K562 (cell line): ENCODE measurements around the gene MRPS18B. TPM values are rescaled to one million over a fixed set of nuclear protein-coding genes. Genes with fewer than 3 reads are reported as not detected.

ENCODE experiments used
- HMG20A ChIP-seq: fragments of 450-650 bp; formaldehyde crosslinking; conservative IDR thresholded peaks from 2 replicates; pipeline ENCODE4 v1.4.0; 2020; ENCODE audit warnings: mild to moderate bottlenecking, mixed read lengths
- KDM4B ChIP-seq, 2 experiments: fragments of 450-650 bp in 1 of 2; sonication (generic) in 1 of 2; IDR thresholded peaks; 2 replicates each; pipeline ENCODE4 v1.6.1; 2016 to 2017; ENCODE audit warnings: borderline replicate concordance in 2 of 2, antibody characterized with exemption in 1 of 2, low read depth in 1 of 2, mild to moderate bottlenecking in 1 of 2
- LARP7 ChIP-seq: fragments of 450-650 bp; IDR thresholded peaks from 2 replicates; pipeline ENCODE4 v1.6.1; 2016
- PHTF2 ChIP-seq: fragments of 250-450 bp; sonication (Bioruptor Pico); IDR thresholded peaks from 2 replicates; pipeline ENCODE4 v1.5.0; 2021; ENCODE audit warnings: mild to moderate bottlenecking
- POLR2AphosphoS5 ChIP-seq: IDR thresholded peaks from 2 replicates; pipeline ENCODE4 v1.6.1; 2011; ENCODE audit warnings: mild to moderate bottlenecking, low read depth, low read length, moderate library complexity; ENCODE audit not compliant: control insufficient read depth, insufficient read depth
- RUNX1 ChIP-seq: sonication (generic); IDR thresholded peaks from 2 replicates; pipeline ENCODE4 v1.6.1; 2016; ENCODE audit warnings: antibody characterized with exemption, low read depth
- SIN3A ChIP-seq, 2 experiments: fragments of 150-350 bp in 1 of 2; IDR thresholded peaks; 2 replicates each; pipeline ENCODE4 v1.6.1; 2011 to 2016; ENCODE audit warnings: borderline replicate concordance in 2 of 2, low read depth in 2 of 2, low read length in 2 of 2, mild to moderate bottlenecking in 2 of 2, moderate library complexity in 2 of 2; ENCODE audit not compliant: control insufficient read depth in 1 of 2
- SMAD4 ChIP-seq: fragments of 250-450 bp; sonication (Bioruptor Pico); conservative IDR thresholded peaks from 2 replicates; pipeline ENCODE4 v1.8.0; 2021; ENCODE audit warnings: inconsistent platforms, mild to moderate bottlenecking, moderate library complexity
- SMARCE1 ChIP-seq: fragments of 450-650 bp; IDR thresholded peaks from 2 replicates; pipeline ENCODE4 v1.7.1; 2016; ENCODE audit warnings: mild to moderate bottlenecking
- TEAD2 ChIP-seq: fragments of 450-650 bp; IDR thresholded peaks from 2 replicates; pipeline ENCODE4 v1.6.1; 2016; ENCODE audit warnings: missing genetic modification characterization, control low read depth, missing compliant biosample characterization
- ZBTB17 ChIP-seq: fragments of 450-650 bp; formaldehyde crosslinking; IDR thresholded peaks from 2 replicates; pipeline ENCODE4 v1.4.0; 2020; ENCODE audit warnings: mild to moderate bottlenecking
- ZFX ChIP-seq: sonication (generic); formaldehyde crosslinking; IDR thresholded peaks from 2 replicates; pipeline ENCODE4 v1.8.0; 2022; ENCODE audit warnings: mild to moderate bottlenecking, missing genetic modification reagents, moderate library complexity
- polyA plus RNA-seq, 8 experiments: library from polyadenylated mRNA; depleted of rRNA in 4 of 8; stranded (reverse) in 5 of 8; unstranded in 3 of 8; fragments of >200 nt; fragmentation: Nextera tagmentation in 2 of 8; fragmentation: Illumina TruSeq in 1 of 8; extraction: Ambion mirVana in 2 of 8; extraction: Trizol in 1 of 8; gene quantifications; 2 replicates each; pipeline versions ENCODE4 v1.2.1 to v1.2.3, GENCODE V29; 2011 to 2014; ENCODE audit warnings: inconsistent platforms in 1 of 8, missing spikeins in 1 of 8
- total RNA-seq, 7 experiments: library from RNA; depleted of rRNA in 6 of 7; stranded (reverse); fragments of >200 nt in 6 of 7; fragmentation: Illumina TruSeq in 2 of 7; extraction: Trizol in 2 of 7; gene quantifications; 2 replicates each; pipeline versions ENCODE4 v1.2.1 to v1.2.3, GENCODE V29; 2011 to 2021; ENCODE audit warnings: low replicate concordance in 1 of 7
- TF ChIP-seq, protein P1 (sequence below): fragments of 250-450 bp; sonication (Bioruptor Pico); IDR thresholded peaks from 2 replicates; pipeline ENCODE4 v1.8.0; 2021; ENCODE audit warnings: borderline replicate concordance, mild to moderate bottlenecking, moderate library complexity; ENCODE audit not compliant: poor library complexity, severe bottlenecking
- TF ChIP-seq, protein P2 (sequence below): sonication (generic); formaldehyde crosslinking; IDR thresholded peaks from 2 replicates; pipeline ENCODE4 v1.8.0; 2022; ENCODE audit warnings: missing genetic modification reagents, mild to moderate bottlenecking, borderline replicate concordance
- TF ChIP-seq, protein P3 (sequence below), 2 experiments: fragments of 450-650 bp; conservative IDR thresholded peaks; 2 replicates each; pipeline ENCODE4 v1.6.1; 2017; ENCODE audit warnings: mild to moderate bottlenecking in 2 of 2, moderate library complexity in 2 of 2

MRPS18B gene
- total and polyA plus RNA-seq, 9 of the 15 experiments (the other 6 are each of a cell fraction or from before 2014, with no cell fraction given): 132 to 383 (median 178) TPM

DNA sequence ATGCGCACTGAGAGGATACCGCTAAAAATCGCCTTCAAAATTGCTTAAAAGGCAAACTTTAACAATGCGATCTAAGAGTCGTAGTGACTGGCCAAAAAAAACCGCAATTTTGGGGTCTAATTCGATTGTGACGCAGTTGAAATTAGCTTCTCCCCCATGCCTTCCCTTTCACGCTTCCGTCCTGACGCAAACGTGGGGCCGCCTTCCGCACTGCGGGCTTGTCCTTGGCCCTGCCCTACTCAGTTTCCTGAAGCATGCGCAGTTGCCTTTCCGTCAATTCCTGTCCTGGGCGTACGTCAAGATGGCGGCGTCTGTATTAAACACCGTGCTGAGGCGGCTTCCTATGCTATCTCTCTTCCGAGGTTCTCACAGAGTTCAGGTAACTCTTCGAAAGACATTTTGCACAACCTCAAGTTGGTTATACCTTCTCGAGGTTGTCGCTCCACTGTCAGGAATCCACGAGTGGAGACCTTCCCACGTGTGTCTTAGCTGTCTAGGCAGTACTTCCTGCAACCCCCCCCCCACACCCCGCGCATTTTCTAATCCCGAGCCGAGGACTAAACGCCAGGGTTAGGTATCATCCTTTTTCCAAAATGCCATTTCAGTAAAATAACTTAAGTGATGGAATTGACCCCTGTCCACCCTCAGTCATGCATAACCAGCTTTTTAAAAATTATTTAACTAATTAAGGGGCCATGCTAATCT, at the start of gene MRPS18B (continued):
- TF ChIP-seq KDM4B (IDR thresholded peaks at IDR 0.05; ENCODE audit: borderline replicate concordance in 2 of 2, low read depth in 1 of 2): peak in 1 of 2 experiments; percentile 50; a peak in 1 of 4 replicates
- no peak for TF ChIP-seq TEAD2 (tag)
- TF ChIP-seq PHTF2 (CRISPR knock-in tag): peak; percentile 84; the same call in 1 of the 2 replicates
- no peak for TF ChIP-seq RUNX1
- peak; percentile 57; the same call in 1 of the 2 replicates for TF ChIP-seq ZBTB17 (CRISPR knock-in tag)
- TF ChIP-seq HMG20A (CRISPR knock-in tag): 0 out of 2 replicates have a peak, but pooled peaks have one; percentile 21
- no peak for TF ChIP-seq SMAD4 (CRISPR knock-in tag)
- peak; percentile 17; the same call in 1 of the 2 replicates for TF ChIP-seq ZFX (CRISPR knock-in tag)
- TF ChIP-seq, protein P1, sequence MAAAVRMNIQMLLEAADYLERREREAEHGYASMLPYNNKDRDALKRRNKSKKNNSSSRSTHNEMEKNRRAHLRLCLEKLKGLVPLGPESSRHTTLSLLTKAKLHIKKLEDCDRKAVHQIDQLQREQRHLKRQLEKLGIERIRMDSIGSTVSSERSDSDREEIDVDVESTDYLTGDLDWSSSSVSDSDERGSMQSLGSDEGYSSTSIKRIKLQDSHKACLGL (CRISPR knock-in tag): peak; percentile 94
- TF ChIP-seq SIN3A (IDR thresholded peaks at IDR 0.05; ENCODE audit: borderline replicate concordance in 2 of 2, control insufficient read depth in 1 of 2, low read depth in 2 of 2, low read length in 2 of 2): peak; percentile 94 to 97; a peak in 3 of 4 replicates
- TF ChIP-seq, protein P2, sequence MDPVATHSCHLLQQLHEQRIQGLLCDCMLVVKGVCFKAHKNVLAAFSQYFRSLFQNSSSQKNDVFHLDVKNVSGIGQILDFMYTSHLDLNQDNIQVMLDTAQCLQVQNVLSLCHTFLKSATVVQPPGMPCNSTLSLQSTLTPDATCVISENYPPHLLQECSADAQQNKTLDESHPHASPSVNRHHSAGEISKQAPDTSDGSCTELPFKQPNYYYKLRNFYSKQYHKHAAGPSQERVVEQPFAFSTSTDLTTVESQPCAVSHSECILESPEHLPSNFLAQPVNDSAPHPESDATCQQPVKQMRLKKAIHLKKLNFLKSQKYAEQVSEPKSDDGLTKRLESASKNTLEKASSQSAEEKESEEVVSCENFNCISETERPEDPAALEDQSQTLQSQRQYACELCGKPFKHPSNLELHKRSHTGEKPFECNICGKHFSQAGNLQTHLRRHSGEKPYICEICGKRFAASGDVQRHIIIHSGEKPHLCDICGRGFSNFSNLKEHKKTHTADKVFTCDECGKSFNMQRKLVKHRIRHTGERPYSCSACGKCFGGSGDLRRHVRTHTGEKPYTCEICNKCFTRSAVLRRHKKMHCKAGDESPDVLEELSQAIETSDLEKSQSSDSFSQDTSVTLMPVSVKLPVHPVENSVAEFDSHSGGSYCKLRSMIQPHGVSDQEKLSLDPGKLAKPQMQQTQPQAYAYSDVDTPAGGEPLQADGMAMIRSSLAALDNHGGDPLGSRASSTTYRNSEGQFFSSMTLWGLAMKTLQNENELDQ (CRISPR knock-in tag): peak; percentile 69; the same call in 1 of the 2 replicates
- TF ChIP-seq SMARCE1: peak; percentile 11; the same call in 1 of the 2 replicates
- no peak for TF ChIP-seq LARP7
- TF ChIP-seq POLR2AphosphoS5: peak; percentile 95
- TF ChIP-seq, protein P3, sequence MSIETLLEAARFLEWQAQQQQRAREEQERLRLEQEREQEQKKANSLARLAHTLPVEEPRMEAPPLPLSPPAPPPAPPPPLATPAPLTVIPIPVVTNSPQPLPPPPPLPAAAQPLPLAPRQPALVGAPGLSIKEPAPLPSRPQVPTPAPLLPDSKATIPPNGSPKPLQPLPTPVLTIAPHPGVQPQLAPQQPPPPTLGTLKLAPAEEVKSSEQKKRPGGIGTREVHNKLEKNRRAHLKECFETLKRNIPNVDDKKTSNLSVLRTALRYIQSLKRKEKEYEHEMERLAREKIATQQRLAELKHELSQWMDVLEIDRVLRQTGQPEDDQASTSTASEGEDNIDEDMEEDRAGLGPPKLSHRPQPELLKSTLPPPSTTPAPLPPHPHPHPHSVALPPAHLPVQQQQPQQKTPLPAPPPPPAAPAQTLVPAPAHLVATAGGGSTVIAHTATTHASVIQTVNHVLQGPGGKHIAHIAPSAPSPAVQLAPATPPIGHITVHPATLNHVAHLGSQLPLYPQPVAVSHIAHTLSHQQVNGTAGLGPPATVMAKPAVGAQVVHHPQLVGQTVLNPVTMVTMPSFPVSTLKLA (conservative IDR thresholded peaks at IDR 0.05): peak; percentile 98 to 99
